Stomach (tissue), 4 donors: Measurements from ENCODE around the gene VANGL1.

Source experiments
- CTCF ChIP-seq, 7 experiments: fragments of 450-650 bp in 4 of 7; fragments of 200-600 bp in 3 of 7; sonication (generic) in 3 of 7; IDR thresholded peaks; one replicate each; pipeline ENCODE4 v1.5.1; 2016 to 2019; ENCODE audit warnings: antibody characterized with exemption in 7 of 7, control low read depth in 2 of 7, mild to moderate bottlenecking in 1 of 7
- EP300 ChIP-seq: sonication (generic); formaldehyde crosslinking; IDR thresholded peaks from one replicate; pipeline ENCODE4 v1.6.1; 2017; ENCODE audit warnings: antibody characterized with exemption
- POLR2A ChIP-seq, 4 donors: fragments of 450-650 bp; IDR thresholded peaks; one replicate each; pipeline ENCODE4 v1.6.1; 2016; ENCODE audit warnings: antibody characterized with exemption in 4 of 4, control low read depth in 2 of 4, mild to moderate bottlenecking in 1 of 4, moderate library complexity in 1 of 4

GRCh38 chr1:115624859-115625258 is 16.9 kb upstream of the VANGL1 start:
- TF ChIP-seq CTCF (IDR thresholded peaks at IDR 0.05) (no peak), EP300 (no peak), POLR2A (IDR thresholded peaks at IDR 0.05) (no peak)
